Smooth muscle cell of the brain vasculature (primary cell): ENCODE measurements around the gene TECTB.
"Not testable (repeated sequence)": the region's sequence is repeated elsewhere in the genome, so short reads cannot be mapped to it uniquely, and the experiment has no call there.

Experiments
- DNase-seq: peaks from one replicate; pipeline ENCODE4 v3.0.0-alpha.2; 2012; ENCODE audit warnings: low read depth, low spot score

Gene TECTB

DNA sequence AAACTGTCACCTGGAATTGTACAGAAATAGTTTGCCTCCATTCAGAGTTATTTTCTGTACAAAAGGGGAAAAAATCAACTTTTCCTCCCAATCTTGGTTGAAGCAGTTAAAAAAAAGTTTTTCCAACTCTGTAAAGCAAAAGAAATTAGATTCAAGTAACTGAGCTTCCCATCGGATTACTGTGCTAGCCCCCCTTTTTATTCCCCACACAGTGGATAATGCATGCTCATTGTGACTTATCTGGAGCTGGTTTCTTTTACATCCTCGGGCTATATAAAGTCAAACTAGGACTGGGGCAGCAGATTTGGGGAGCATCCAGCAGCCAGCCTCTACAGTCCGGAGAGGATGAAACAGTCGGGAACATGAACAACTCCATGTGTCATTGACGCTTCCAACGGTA is at the start of gene TECTB:
Gene TECTB, plus strand, starts transcription at position 301 of the 400 bp plus-strand sequence. CDS start 335 bp downstream, outside the sequence.
- no peak for DNase-seq

DNA sequence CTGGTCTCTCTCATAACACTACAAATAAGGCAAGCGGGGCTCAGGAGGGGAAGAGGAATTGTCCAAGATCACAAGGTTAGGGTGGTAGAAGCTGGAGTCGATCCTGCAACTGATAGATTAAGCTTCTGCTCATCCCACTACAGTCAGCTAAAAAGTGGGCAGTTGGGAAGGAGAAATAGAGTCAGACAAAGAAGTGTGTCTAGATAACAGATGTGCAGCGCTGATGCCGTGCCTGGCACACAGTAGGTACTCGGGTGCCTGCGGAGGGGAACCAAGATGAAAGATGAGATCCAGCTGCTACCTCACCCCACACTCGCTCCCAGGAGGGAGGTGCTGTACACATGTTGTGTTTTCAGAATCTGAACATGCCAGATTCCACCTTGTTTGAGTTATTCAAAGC is 48.1 kb upstream of the TECTB start:
- DNase-seq: no peak

DNA sequence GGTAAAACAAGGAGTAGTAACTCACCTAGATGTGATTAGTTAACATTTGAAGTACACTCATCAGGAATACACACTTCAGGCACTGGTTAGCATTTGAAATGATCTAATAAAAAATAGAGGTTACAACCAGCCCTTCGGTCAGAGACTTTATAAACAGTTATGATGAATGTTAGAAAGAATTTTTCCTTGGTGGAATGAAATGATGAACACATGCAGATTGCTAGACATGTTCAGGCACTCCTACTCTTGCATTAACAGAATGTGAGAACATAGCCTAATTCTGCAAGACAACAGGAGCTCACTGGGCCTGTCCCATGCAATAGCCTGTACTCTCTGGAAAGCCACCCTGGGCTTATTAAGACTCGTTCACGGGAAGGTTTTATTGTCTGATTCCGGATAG is 47.3 kb upstream of the TECTB start:
- DNase-seq: no peak

GRCh38 chr10:112236486-112236885 is 46.7 kb upstream of the TECTB start:
- DNase-seq: no peak

DNA sequence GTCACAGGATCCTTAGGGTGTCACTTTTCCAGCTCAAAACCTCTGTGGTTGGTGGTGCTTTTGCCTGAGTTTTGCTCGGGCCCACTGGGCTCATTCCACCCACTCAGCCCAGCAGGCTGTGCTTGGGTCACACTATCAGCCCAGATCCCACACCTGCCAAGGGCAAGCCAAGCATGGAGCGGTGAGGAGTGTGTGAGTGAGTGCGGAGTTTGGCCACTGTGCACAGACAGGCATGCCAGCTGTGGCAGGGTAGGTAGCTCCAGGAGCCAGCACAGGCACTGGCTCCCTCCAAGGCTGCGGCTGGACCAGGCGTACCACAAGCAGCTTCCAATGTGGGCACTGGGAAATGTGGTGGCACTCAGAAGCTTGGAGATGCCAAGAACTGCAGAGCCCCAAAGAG is 43.9 kb upstream of the TECTB start:
- no peak for DNase-seq

DNA sequence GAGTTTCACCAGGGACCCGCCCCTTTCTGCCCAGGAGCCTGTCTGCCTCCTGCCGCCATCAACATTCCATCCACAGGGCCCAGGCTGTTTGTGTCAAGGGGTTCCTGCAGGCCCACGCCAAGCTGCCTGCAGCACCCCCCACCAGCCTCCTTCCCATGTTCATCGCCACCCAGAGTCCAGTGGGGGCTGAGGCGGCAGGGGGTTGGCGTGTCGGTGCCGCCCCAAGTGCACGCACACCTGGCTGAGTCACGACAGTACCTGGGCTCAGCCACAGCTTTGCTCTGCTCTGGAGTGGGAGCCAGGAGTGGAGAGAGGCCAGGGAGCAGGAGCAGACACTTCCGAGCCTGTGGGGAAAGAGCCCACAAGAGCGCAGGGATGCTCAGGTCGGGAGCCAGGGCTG is 42.8 kb upstream of the TECTB start:
- no peak for DNase-seq

DNA sequence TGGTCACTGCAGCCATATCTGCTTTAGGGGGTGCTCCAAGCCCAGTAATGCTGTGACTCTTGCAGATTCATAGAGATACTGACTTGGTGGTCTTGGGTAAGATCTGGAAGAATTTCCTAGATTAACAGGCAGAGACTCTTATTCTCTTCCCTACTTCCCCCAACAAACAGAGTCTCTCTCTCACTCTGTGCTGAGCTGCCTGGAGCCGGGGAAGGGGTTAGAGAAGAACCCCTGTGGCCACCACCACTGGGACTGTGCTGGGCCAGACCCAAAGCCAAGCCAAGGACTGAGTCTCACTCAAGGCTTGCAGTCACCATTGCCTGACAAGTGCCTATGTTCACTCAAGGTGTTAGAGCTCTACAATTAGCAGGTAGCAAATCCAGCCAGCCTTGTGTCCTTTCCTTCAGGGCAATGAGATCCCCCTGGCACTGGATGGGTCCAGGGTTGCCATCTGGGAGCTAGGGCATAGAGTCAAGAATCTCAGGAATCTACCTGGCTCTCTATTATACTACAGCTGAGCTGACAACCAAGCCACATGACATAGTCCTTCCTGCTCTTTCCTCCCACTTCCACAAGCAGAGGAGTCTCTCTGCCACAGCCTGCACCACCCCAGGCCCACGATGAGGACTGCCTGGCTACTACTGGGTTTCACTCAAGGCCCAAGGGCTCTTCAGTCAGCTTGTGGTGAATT is 41.4 kb upstream of the TECTB start:
- DNase-seq: no peak

DNA sequence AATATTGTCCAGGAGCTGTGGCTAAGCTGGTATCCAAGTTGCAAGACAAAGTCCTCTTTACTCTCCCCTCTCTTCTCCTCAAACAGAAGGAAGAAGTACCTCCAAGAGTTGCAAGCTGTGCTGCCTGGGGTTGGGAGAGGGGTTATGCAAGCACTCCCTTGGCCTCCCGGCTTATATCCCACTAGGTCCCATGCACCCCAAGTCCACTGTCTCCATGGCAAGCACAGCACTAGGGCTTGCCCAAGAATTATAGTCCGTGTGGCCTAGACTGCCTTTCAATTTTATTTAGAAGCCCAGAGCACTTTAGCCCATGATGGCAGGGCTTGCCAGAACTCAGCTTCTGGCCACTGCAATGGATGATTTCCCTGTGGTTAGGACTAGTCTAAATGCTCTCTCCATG is 40.4 kb upstream of the TECTB start:
- no peak for DNase-seq

GRCh38 chr10:112243713-112244112 is 39.5 kb upstream of the TECTB start:
- DNase-seq: no peak

DNA sequence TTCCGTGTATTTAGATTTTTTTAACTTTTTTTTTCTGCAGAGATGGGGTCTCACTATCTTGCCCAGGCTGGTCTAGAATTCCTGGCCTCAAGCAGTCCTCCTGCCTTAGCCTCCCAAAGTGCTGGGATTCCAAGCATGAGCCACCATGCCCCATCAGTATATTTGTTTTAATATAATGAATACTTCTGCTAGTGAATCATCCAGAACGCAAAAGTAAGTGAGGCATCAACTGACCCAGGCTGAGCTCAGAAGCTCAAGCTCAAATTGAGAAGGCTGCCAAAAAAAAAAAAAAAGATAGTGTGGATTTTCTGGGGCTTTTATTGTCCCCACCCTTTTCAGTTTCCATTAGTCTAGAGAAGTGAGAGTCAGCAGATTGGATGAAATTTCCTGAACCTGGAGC is 39.0 kb upstream of the TECTB start:
- DNase-seq: no peak

- no peak for DNase-seq
Measured at GRCh38 chr10:112247791-112248190, 35.4 kb upstream of the TECTB start.

- DNase-seq: no peak
Measured at GRCh38 chr10:112248584-112249295, 34.5 kb upstream of the TECTB start.

DNA sequence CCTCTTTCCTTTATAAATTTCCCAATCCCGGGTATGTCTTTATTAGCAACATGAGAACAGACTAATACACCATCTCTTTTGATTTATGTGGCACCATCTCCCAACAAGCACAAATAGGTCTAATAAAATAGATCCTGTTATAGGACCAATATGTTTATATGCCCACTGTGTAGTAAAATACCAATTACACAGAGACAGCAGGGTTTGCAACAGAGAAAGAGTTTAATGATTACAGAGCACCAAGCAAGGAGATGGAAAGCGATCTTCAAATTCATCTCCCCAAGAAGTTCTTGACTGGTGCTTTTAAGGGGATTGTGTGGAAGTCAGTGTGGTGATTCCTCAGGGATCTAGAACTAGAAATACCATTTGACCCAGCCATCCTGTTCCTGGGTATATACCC is 33.5 kb upstream of the TECTB start:
- DNase-seq: no peak

DNA sequence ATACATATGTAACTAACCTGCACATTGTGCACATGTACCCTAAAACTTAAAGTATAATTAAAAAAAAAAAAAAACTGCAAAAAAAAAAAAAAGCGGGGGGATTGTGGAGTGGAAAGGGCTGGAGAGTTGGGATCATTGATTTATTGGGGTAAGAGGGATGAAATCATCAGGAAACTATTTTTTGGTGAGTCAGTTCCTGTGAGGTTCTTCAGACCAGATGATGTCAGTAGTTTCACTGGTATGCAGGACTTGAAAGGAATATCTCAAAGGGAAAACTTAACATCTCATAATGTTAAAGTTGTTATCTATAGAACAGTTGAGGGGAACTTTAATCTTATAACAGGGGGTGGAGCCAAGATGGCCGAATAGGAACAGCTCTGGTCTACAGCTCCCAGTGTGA is 32.6 kb upstream of the TECTB start:
- DNase-seq: no peak

DNA sequence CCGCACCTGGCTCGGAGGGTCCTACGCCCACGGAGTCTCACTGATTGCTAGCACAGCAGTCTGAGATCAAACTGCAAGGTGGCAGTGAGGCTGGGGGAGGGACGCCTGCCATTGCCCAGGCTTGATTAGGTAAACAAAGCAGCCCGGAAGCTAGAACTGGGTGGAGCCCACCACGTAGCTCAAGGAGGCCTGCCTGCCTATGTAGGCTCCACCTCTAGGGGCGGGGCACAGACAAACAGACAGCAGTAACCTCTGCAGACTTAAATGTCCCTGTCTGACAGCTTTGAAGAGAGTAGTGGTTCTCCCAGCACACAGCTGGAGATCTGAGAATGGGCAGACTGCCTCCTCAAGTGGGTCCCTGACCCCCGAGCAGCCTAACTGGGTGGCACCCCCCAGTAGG is 32.0 kb upstream of the TECTB start:
- not testable (repeated sequence) for DNase-seq

DNA sequence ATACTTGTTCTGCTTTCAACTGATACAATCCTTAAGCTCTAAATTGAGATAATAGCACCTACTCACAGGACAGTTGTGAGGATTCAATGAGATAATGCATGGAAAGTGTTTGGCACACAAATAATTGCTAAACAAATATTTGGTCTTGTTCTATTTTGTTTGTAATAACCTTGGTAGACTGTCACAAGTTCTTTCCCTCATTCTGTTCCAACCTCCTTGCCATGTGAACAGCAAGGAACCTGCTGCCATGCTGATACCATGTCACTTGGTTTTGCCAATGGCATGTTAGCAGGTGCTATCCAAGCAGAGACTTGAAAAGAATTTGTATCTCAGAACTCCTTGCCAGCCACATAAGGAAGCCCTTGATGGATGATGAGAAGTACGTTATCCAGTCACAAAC is 24.8 kb upstream of the TECTB start:
- no peak for DNase-seq

DNA sequence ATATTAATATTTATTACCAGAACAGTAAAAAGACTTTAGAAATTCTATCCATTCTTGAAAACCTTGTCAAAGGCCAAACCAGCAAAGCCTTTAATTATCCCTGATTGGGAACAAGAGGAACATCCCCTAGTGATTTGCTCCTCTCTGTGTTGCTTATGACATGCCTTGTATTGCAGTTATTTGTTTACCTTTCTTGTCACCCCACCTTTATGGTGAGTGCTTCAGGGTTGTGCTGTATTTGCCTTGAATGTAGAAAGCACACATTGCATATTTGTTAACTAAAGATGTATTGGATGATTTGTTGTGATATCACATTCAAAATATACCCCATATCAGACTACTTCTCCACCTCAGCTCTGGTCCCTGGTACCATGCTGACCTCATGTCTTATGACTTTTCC is 23.5 kb upstream of the TECTB start:
- no peak for DNase-seq

DNA sequence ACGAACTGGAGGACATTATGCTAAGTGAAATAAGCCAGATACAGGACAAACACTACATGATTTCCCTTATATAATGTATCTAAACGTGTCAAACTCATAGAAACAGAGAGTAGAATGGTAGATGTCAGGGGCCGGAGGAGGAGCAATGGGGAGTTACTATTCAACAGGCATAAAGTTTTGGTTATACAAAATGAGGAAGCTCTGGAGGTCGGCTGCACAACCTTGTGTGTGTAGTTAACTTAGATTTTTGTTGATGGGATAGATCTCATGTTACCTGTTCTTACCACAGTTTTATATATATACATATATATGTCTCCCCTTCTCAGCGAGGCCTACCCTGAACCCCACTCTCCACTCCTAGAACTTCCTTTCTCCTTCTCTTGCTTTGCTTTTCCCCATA is 22.4 kb upstream of the TECTB start:
- no peak for DNase-seq

DNA sequence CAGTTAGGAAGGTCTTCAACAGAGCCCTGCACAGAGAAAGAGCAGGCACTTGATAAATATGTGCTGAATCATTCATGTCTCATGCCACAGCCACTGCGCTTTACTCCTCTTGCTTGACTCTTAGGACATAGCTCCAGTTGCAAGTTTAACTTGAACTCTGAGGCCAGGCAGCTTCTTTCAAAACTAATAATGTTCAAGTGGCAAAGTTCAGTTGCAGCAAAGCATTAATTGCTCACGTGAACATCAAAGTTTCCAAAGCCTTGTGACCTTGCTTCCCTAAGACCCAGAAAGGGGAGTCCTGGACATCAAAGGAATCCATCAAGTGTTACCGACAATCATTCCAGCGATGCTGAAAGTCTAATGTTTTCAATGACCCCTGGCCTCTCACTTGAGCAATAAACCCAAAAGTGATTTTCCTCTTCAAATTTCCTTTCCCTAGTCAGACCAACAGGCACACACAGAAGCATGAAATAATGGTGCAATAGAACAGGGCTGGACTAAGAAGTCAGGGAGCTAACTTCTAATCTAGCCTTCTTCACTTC is 21.8 kb upstream of the TECTB start:
- no peak for DNase-seq

DNA sequence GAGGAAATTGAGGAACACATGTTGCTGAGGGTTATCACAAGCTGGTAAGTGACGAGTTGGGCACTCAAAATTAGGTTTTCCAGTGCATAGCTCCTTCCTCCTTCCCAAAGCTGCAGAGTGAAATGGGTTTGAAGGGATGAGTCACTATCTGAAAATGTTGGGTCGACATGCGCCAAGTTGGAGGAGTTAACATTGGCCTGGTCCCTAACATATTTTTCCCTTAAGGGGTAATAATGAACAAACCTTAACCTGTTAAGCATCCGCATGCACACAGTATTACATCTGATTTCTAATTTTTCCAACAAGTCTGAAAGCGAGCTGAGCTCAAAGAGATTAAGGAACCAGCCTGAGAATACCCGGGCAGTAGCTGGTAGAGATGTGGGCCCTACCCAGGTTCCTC is 20.7 kb upstream of the TECTB start:
- no peak for DNase-seq

DNA sequence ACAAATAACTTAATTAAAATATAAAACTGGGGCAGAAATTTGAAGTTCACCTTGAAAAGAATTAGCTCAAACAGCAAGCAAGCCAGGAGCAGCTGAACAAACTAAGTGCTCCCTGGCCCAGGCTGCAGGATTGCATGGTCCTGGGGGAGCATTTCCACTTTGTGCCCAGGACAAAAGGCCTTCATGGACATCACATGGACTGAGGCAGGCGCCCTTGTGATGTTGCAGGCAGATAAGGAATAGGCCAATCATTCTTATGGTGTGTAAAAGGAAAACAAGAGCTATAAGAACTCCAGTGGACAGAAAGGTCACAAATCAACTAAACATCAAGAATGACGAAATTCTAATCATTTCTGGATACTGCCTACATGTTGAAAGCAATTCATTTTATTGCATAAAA is 17.5 kb upstream of the TECTB start:
- no peak for DNase-seq

DNA sequence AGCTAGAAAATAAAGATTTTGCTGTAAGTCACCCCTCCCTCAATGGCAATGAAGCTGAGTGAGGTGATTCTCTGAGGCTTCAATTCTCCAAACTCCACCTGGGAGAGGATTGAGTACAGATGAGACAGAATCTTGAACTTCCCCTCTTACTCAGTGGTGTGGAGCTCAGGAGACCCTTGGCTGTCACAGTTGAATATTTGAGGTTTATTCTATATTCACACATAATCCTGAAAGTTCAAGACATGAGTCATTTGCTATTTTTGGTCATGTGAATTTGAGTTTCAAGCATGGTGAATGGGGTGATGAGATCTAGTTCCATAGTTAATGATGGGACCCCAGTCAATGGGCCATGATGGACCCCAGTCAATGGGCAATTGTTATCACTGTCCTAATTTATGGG is 13.9 kb upstream of the TECTB start:
- DNase-seq: no peak

DNA sequence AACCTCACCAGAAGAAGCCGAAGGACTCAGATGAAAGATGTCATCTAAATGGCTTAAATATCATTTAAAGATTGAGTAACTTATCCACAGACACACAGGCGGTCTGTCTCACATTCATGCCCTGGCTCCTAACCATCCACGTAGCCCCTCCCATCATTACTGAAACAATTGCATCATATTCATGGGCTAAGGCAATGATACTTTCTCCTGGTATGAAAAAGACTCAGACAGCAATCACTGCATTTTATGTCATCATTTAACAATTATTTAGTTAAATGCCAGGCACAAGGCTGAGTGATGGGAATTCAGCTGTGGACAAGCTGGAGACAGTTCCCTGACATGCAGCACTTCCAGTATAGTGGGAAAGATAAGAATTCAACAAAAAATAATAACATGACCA is 11.2 kb upstream of the TECTB start:
- DNase-seq: no peak
